ENCODE data around the gene C2orf68. TPM values are rescaled to one million over a fixed set of nuclear protein-coding genes. Genes with fewer than 3 reads are reported as not detected.

The C2orf68 gene
- total RNA-seq, 1 experiment from 2014 or later, result 34.3 TPM

DNA sequence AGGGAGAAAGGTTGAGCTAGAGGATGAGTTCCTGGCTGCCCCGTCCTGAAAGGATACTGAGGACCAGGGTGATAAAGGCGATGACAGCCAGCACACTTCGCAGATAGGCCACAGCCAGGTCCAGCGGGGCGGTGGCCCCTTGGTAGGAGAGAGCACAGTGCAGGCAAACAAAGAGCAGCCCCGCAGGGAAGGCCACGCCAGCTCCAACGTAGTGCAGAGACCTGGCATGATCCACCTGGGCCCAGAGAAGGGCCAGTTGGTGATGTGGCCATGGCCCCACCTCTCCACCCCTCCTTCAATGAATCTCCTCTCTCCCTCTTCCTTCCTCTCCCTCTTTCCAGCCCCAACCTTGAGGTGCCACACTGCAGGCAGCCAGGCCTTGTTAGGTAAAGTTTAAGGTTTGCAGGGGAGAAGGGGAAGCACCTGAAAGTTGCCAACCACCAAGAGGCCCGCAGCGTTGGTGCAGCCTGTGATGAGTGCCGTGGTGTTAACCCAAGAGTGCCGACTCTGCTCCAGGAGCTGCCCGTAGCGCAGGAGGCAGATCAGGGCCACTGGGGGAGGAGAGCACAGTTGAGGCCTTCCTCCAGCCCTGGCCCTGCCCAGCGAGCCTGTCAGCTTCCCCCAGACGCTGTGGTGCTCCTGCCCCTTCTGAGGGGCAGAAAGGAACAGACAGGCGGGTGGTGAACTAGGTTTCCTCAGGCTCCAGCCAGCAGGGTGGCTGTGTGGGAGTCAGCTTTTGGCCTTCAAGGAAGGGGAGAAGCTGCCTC lies 12.2 kb downstream of the C2orf68 start:
- H3K27ac Mint-ChIP-seq (ENCODE audit: low read depth, unreplicated experiment), result no peak overlapping the region
- BruUV-seq (replicated peaks), result no TSS peak
- POLR2A ChIA-PET, result interaction anchor here (0.6 to 0.9 kb wide), 4 partner anchors 12 to 39 kb away, joined by 3 to 5 read pairs (median 3); partner anchors contain the start of genes C2orf68, GGCX and VAMP8
- H3K27me3 Mint-ChIP-seq (ENCODE audit: insufficient read depth, unreplicated experiment), result no peaks in the 10 kb centered on the region
- H3K36me3 Mint-ChIP-seq (ENCODE audit: insufficient read depth, unreplicated experiment), result peaks cover 26% of the 10 kb centered on the region
- TF ChIP-seq, protein P1, sequence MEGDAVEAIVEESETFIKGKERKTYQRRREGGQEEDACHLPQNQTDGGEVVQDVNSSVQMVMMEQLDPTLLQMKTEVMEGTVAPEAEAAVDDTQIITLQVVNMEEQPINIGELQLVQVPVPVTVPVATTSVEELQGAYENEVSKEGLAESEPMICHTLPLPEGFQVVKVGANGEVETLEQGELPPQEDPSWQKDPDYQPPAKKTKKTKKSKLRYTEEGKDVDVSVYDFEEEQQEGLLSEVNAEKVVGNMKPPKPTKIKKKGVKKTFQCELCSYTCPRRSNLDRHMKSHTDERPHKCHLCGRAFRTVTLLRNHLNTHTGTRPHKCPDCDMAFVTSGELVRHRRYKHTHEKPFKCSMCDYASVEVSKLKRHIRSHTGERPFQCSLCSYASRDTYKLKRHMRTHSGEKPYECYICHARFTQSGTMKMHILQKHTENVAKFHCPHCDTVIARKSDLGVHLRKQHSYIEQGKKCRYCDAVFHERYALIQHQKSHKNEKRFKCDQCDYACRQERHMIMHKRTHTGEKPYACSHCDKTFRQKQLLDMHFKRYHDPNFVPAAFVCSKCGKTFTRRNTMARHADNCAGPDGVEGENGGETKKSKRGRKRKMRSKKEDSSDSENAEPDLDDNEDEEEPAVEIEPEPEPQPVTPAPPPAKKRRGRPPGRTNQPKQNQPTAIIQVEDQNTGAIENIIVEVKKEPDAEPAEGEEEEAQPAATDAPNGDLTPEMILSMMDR (IDR thresholded peaks at IDR 0.05; ENCODE audit: unreplicated experiment), result no peak
- no peak overlapping the region for H3K4me3 Mint-ChIP-seq (ENCODE audit: unreplicated experiment)
- CTCF ChIA-PET, result no interaction called here
- no peaks in the 10 kb centered on the region for H3K9me3 Mint-ChIP-seq (ENCODE audit: unreplicated experiment)
- intact Hi-C loops (cut with micrococcal nuclease), result loop anchor here (5.0 kb wide), 2 partner anchors 37 to 177 kb away; partner anchors contain the start of gene GGCX
- no peak for DNase-seq (ENCODE audit: unreplicated experiment)
- H3K4me1 Mint-ChIP-seq (ENCODE audit: insufficient read depth, unreplicated experiment), result peaks cover 10% of the 10 kb centered on the region

DNA sequence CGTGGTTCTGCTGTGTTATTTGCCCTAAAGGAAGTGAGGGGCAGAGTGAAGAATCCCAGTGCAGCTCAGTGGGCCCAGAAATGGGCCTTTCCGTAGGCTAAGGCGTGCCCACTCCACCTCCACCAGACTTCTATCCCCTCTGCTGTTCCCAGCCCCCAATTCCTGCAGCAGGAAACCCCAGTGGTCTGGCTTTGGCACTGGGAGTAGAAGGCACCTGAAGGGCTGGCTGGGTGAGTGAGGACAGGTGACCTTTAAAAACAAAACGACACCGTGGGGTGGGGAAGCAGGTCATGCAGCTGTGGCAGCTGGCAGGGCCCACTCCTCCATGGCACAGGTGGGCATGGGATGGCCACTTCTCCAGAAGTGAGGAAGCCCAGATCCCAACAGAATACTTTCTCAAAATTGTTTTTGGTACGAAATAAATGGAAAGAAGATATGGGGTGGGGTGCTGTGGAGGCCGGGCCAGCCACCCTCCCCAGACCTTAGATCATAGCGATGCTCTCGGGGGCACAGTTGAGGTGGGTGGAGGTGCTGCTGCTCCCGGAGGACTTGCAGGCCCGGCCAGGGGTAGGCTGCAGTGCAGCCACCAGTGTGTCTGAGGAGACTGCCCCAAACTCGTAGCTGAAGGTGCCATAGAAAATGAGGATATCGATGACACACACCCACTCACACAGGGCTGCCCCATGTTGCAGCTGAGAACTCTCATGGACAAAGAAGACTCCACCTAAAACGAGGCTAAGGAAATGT lies 13.1 kb downstream of the C2orf68 start:
- no peak for DNase-seq (ENCODE audit: unreplicated experiment)
- Mint-ChIP-seq H3K27me3 (ENCODE audit: insufficient read depth, unreplicated experiment) (no peaks in the 10 kb centered on the region), H3K36me3 (ENCODE audit: insufficient read depth, unreplicated experiment) (peaks cover 24% of the 10 kb centered on the region), H3K4me1 (ENCODE audit: insufficient read depth, unreplicated experiment) (peaks cover 19% of the 10 kb centered on the region), H3K27ac (ENCODE audit: low read depth, unreplicated experiment) (no peak overlapping the region), H3K4me3 (ENCODE audit: unreplicated experiment) (no peak overlapping the region), H3K9me3 (ENCODE audit: unreplicated experiment) (no peaks in the 10 kb centered on the region)
- BruUV-seq (replicated peaks), result no TSS peak
- TF ChIP-seq, protein P1 (IDR thresholded peaks at IDR 0.05; ENCODE audit: unreplicated experiment), result no peak
- ChIA-PET CTCF (no interaction called here), POLR2A (interaction anchor here (0.8 to 1.2 kb wide), 2 partner anchors 10 to 20 kb away, joined by 3 to 5 read pairs; no protein-coding TSS in a partner anchor)
- intact Hi-C loops (cut with micrococcal nuclease), result no loop called here

- Mint-ChIP-seq H3K36me3 (ENCODE audit: insufficient read depth, unreplicated experiment) (peaks cover 24% of the 10 kb centered on the region), H3K27me3 (ENCODE audit: insufficient read depth, unreplicated experiment) (no peaks in the 10 kb centered on the region), H3K9me3 (ENCODE audit: unreplicated experiment) (no peaks in the 10 kb centered on the region), H3K27ac (ENCODE audit: low read depth, unreplicated experiment) (peak overlapping the region; percentile 98), H3K4me3 (ENCODE audit: unreplicated experiment) (peak overlapping the region; percentile 98), H3K4me1 (ENCODE audit: insufficient read depth, unreplicated experiment) (peaks cover 19% of the 10 kb centered on the region)
- TF ChIP-seq, protein P1 (IDR thresholded peaks at IDR 0.05; ENCODE audit: unreplicated experiment), result no peak
- BruUV-seq (replicated peaks), result TSS peak; percentile 50
- intact Hi-C loops (cut with micrococcal nuclease), result no loop called here
- ChIA-PET POLR2A (interaction anchor here (1.0 to 5.2 kb wide), 5 partner anchors 7 to 270 kb away, joined by 3 to 113 read pairs (median 54); partner anchors contain the start of genes GGCX, TGOLN2, TMEM150A and VAMP5), CTCF (interaction anchor here (0.6 to 2.4 kb wide), 4 partner anchors 20 to 624 kb away, joined by 4 to 9 read pairs (median 4); no protein-coding TSS in a partner anchor)
- DNase-seq (ENCODE audit: unreplicated experiment), result no peak
These were observed 14.6 kb downstream of the C2orf68 start for GRCh38 chr2:85597241-85597640.
